ENCODE measurements around the gene BTN1A1. TPM values are rescaled to one million over a fixed set of nuclear protein-coding genes. Genes with fewer than 3 reads are reported as not detected.

The BTN1A1 gene
- total and polyA plus RNA-seq, 2 donors (not counting 1 experiment from before 2014, with no cell fraction given), result 0.42 to 0.74 TPM

DNA sequence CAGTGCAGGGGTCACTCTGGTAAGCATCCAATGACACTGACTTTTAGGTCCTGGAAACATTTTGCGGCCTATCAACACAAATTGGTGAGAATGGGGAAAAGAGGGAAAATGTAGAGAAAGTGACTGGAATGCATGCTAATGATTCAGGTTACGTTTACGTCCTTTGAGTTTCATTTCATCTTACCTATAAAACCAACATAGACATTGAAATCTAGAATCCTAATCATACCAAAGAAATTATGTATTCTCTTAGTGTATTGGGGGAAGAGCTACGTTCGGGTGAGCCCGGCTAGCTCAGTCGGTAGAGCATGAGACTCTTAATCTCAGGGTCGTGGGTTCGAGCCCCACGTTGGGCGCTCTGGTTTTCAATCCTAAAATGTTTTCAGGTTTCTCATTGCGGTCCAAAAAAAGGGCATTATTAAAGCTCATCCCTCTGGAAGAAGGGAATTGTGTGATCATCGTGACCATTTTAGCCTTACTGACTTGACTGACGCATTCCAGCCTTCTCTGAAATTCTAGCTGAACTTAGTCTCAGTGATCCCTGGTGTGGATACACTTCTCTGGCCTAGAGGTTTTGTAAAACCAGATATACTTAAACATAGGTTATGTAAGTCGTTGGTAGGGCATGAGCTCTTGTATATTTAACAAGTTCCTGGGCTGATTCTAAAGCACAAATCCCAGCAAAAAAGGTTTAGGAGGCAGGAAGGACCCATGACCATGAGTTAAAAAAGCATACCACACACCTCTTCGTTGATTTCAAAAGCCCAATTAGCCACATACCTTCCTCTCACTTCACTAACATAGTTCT, 56.4 kb downstream of the BTN1A1 start:
- intact Hi-C loops (cut with micrococcal nuclease), result loop anchor here (10.0 kb wide), 2 partner anchors 532 to 918 kb away; partner anchors contain the start of gene ZNF184
- H3K4me2 ChIP-seq (replicated peaks; ENCODE audit: low read depth, low read length, poor library complexity, severe bottlenecking), result no peak overlapping the region

More for the DNA sequence above, 56.4 kb downstream of the BTN1A1 start:
- no peaks in the 10 kb centered on the region for H4K20me1 ChIP-seq (ENCODE audit: control insufficient read depth, insufficient read depth, low read length, poor library complexity, severe bottlenecking)
- H3K27me3 Mint-ChIP-seq, result no peaks in the 10 kb centered on the region
- peak overlapping the region; percentile 35 for H3K27ac Mint-ChIP-seq
- H3K9me3 Mint-ChIP-seq (ENCODE audit: insufficient read depth), result no peaks in the 10 kb centered on the region
- H3K79me2 ChIP-seq (ENCODE audit: control insufficient read depth, insufficient read depth, low read length), result no peaks in the 10 kb centered on the region
- TF ChIP-seq EZH2 (IDR thresholded peaks at IDR 0.05; ENCODE audit: borderline replicate concordance, insufficient read depth, low read depth, low read length, poor library complexity, severe bottlenecking), result no peak
- TF ChIP-seq, protein P1, sequence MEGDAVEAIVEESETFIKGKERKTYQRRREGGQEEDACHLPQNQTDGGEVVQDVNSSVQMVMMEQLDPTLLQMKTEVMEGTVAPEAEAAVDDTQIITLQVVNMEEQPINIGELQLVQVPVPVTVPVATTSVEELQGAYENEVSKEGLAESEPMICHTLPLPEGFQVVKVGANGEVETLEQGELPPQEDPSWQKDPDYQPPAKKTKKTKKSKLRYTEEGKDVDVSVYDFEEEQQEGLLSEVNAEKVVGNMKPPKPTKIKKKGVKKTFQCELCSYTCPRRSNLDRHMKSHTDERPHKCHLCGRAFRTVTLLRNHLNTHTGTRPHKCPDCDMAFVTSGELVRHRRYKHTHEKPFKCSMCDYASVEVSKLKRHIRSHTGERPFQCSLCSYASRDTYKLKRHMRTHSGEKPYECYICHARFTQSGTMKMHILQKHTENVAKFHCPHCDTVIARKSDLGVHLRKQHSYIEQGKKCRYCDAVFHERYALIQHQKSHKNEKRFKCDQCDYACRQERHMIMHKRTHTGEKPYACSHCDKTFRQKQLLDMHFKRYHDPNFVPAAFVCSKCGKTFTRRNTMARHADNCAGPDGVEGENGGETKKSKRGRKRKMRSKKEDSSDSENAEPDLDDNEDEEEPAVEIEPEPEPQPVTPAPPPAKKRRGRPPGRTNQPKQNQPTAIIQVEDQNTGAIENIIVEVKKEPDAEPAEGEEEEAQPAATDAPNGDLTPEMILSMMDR (IDR thresholded peaks at IDR 0.05), result no peak
- no peak overlapping the region for H3K9ac ChIP-seq (ENCODE audit: low read length)
- WGBS (ENCODE audit: insufficient coverage), result 44% methylated on average over 10 of the region's 16 CpGs
- no peaks in the 10 kb centered on the region for H3K9me3 ChIP-seq (ENCODE audit: control extremely low read depth in 1 of 3, control insufficient read depth in 2 of 3, insufficient read depth in 1 of 3, low read length in 2 of 3)
- peaks cover 15 to 32% of the 10 kb centered on the region in 2 donors for H3K4me1 ChIP-seq (ENCODE audit: control insufficient read depth in 2 of 2, insufficient read depth in 2 of 2, low read length in 2 of 2)
- POLR2A ChIA-PET, result interaction anchor here (0.6 kb wide), 1 partner anchor 16 kb away, joined by 7 read pairs; no protein-coding TSS in a partner anchor
- H3K27me3 ChIP-seq (replicated peaks in 1 of 4; ENCODE audit: control extremely low read depth in 1 of 4, control insufficient read depth in 3 of 4, insufficient read depth in 4 of 4, low read length in 3 of 4), result no peaks in the 10 kb centered on the region
- DNase-seq (peak; percentile 55), ATAC-seq (ENCODE audit: low read depth) (no peak)
- no peak overlapping the region for H3K27ac ChIP-seq (ENCODE audit: low read length in 2 of 2)
- H3K36me3 ChIP-seq (replicated peaks in 1 of 2; ENCODE audit: control extremely low read depth in 1 of 2, control insufficient read depth in 1 of 2, extremely low read depth in 1 of 2, insufficient read depth in 2 of 2, low read length in 1 of 2), result no peaks in the 10 kb centered on the region
- H3K4me1 Mint-ChIP-seq, result peaks cover 15% of the 10 kb centered on the region
- no peak overlapping the region for H3K4me3 Mint-ChIP-seq
- CTCF ChIA-PET, result interaction anchor here (0.5 to 5.6 kb wide), 7 partner anchors 12 to 262 kb away, joined by 3 to 35 read pairs (median 4); partner anchors contain the start of gene HMGN4
- H2AFZ ChIP-seq (ENCODE audit: insufficient read depth, low read depth, low read length, poor library complexity, severe bottlenecking), result no peak overlapping the region
- H3K4me3 ChIP-seq (ENCODE audit: control extremely low read depth in 1 of 5, extremely low read depth in 1 of 5, insufficient read depth in 1 of 5, low read depth in 2 of 5, low read length in 4 of 5), result no peak overlapping the region

Small RNA genes lying within 50 kb of the gene (small RNA-seq; reads per million reads assigned to genes)
- gene RNU6-502P (ENCODE audit: insufficient read length, low read depth, low replicate concordance), result not detected

Other genes with a start within 250 kb of the BTN1A1 start
- gene BTN3A2, start 135.1 kb upstream of the BTN1A1 start, total RNA-seq, result 153 and 177 TPM in 2 replicates
- 80.0 and 108 TPM in 2 replicates for gene BTN3A2, start 135.1 kb upstream of the BTN1A1 start, polyA plus RNA-seq
- gene BTN2A2, start 117.2 kb upstream of the BTN1A1 start, total RNA-seq, result 113 and 115 TPM in 2 replicates
- 111 and 135 TPM in 2 replicates for gene BTN2A2, start 117.2 kb upstream of the BTN1A1 start, polyA plus RNA-seq
- 173 and 175 TPM in 2 replicates for gene BTN3A1, start 98.0 kb upstream of the BTN1A1 start, total RNA-seq
- gene BTN3A1, start 98.0 kb upstream of the BTN1A1 start, polyA plus RNA-seq, result 133 and 157 TPM in 2 replicates
- gene BTN3A3, start 59.8 kb upstream of the BTN1A1 start, total RNA-seq, result 136 and 139 TPM in 2 replicates
- gene BTN3A3, start 59.8 kb upstream of the BTN1A1 start, polyA plus RNA-seq, result 61.8 and 65.5 TPM in 2 replicates
- 63.3 and 69.6 TPM in 2 replicates for gene BTN2A1, start 42.3 kb upstream of the BTN1A1 start, total RNA-seq
- 55.1 and 60.2 TPM in 2 replicates for gene BTN2A1, start 42.3 kb upstream of the BTN1A1 start, polyA plus RNA-seq
- 81.1 and 82.4 TPM in 2 replicates for gene HMGN4, start 38.1 kb downstream of the BTN1A1 start, total RNA-seq
- 25.7 and 37.7 TPM in 2 replicates for gene HMGN4, start 38.1 kb downstream of the BTN1A1 start, polyA plus RNA-seq
- 28.6 and 29.8 TPM in 2 replicates for gene ABT1, start 96.7 kb downstream of the BTN1A1 start, total RNA-seq
- 16.9 and 17.6 TPM in 2 replicates for gene ABT1, start 96.7 kb downstream of the BTN1A1 start, polyA plus RNA-seq
- 23.5 and 27.6 TPM in 2 replicates for gene ZNF322, start 159.4 kb downstream of the BTN1A1 start, total RNA-seq
- 2.9 and 3.2 TPM in 2 replicates for gene ZNF322, start 159.4 kb downstream of the BTN1A1 start, polyA plus RNA-seq

Data from B cell (primary cell).